Cardiac atrium fibroblast (primary cell): Measurements from ENCODE around the gene S1PR2. TPM values are rescaled to one million over a fixed set of nuclear protein-coding genes. Genes with fewer than 3 reads are reported as not detected.

Experiments used
- total RNA-seq: library from RNA; depleted of rRNA; stranded (reverse); fragments of >200 nt; gene quantifications from 2 replicates; pipeline ENCODE4 v1.2.3, GENCODE V29; 2015

The S1PR2 gene, protein sequence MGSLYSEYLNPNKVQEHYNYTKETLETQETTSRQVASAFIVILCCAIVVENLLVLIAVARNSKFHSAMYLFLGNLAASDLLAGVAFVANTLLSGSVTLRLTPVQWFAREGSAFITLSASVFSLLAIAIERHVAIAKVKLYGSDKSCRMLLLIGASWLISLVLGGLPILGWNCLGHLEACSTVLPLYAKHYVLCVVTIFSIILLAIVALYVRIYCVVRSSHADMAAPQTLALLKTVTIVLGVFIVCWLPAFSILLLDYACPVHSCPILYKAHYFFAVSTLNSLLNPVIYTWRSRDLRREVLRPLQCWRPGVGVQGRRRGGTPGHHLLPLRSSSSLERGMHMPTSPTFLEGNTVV
- total RNA-seq, result 15.6 and 16.6 TPM in 2 replicates

DNA sequence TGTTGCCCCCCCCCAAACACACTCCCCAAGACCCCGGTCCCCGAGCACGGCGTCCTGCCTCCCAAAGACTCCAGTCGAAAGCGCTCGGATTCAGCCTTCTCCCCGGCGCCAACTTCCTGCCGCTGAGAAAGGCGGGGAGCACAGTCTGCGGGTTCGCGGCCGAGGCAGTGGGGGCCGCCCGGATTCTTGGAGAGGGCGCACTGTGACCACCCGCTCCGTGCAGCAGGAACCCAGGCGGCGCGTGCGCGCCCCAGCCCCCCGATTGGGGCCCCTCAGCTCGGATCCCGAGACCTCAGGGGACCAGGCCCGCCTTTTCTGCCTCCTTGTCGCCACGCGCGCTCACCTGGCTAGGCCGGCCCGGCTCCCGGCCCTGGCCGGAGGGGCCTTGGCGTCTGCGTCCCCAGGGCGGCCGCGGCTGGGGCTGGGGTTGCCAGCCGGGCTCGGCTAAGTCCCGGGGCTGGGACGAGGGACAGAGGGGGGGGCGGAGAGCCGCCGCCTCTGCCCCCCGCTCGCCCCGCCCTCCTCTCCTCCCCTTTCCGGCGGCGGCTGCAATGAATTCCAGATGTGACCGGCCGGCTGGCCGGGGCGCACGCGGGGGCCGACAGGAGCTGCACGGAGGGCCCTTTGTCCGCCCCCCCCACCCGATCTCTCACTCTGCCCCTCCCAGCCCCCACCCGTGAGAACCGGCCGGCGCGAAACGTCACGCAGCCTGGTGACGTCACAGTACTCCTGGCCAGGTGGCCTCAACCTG, at the start of gene S1PR2:
Gene S1PR2 (minus strand): TSS at position 471 of the 751 bp plus-strand sequence. CDS start 6,426 bp downstream, outside the sequence.

DNA sequence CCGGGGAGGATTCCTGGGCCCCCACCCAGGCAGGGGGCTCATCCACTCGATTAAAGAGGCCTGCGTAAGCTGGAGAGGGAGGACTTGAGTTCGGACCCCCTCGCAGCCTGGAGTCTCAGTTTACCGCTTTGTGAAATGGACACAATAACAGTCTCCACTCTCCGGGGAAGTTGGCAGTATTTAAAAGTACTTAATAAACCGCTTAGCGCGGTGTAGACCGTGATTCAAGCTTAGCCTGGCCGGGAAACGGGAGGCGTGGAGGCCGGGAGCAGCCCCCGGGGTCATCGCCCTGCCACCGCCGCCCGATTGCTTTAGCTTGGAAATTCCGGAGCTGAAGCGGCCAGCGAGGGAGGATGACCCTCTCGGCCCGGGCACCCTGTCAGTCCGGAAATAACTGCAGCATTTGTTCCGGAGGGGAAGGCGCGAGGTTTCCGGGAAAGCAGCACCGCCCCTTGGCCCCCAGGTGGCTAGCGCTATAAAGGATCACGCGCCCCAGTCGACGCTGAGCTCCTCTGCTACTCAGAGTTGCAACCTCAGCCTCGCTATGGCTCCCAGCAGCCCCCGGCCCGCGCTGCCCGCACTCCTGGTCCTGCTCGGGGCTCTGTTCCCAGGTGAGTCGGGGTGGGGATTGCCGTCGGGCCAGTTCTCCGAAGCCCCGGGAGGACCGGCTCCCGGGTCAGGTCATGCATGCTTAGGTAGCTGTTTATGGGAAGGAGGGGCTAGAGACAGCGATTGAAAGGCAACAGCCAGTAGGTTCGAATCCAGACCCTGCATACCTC, 39.7 kb upstream of the S1PR2 start, which contains the start of gene ICAM1:
Gene ICAM1 (plus strand): TSS at position 505 of the 779 bp plus-strand sequence. CDS start 40 bp downstream, at position 545.

DNA sequence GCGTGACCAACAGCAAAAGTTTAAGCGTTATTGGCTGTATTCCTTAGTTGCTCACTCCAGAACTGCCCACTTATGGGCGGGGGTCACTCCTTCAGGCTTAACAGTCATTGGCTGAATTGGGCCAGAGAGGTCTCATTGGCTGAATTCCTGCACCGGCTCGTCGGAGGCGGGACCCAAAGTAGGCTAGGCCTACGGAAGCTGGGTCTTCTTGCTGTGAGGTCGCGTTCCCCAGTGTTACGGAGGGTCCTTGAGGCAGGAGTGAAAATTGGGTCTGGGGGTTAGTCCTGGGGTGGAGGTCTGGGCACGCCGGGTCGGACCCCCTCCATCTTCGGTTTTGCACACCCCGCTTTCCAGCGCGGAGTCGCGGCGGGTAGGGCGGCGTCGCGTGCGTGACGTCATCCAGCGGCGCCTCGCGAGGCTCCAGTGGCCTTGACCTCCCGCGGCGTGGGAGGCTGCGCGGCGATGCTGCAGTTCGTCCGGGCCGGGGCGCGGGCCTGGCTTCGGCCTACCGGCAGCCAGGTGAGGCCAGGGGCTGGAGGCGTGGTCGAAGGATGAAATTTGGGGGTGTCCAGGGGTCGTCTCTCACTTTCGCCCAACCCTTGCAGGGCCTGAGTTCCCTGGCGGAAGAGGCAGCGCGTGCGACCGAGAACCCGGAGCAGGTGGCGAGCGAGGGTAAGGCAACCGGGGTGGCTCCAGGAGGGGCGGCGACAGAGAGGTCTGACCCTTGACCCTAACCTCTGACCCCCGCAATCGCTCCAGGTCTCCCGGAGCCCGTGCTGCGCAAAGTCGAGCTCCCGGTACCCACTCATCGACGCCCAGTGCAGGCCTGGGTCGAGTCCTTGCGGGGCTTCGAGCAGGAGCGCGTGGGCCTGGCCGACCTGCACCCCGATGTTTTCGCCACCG, 20.9 kb upstream of the S1PR2 start, which contains the start of gene MRPL4:
Gene MRPL4 (plus strand): TSS at position 423 of the 903 bp plus-strand sequence. CDS start 40 bp downstream, at position 463.

DNA sequence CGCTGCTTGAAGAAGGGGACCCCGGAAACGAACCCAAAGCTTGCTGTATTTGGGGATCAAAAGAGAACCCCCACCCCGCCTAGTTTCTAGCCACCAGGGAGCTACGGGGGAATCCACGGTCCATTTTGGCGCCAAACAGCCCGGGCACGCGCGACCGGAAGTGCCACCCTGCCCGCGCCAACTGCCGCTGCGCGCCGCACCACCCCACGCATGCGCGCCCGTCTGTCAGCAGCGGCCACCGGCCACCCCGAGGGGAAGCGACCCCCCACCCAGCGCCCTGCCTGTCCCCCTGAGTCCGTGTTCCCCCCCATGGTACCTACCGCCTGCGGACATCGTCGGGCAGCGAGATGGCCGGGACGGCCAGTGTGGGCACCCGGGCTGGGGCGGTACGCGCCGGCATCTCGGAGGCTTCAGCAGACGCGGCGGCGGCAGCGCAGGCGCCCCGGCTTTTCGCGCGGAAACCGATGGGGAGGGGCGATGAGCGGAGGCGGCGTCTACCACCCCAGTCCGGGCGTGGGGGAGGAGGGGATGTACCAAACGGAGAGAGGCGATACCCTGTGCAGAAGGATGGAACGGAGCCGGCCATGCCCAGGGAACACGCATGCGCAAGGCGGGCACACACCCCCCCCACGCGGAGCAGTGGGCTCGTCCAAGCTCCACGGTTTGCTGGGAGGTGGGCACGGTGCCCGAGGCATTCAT, 36.5 kb downstream of the S1PR2 start, which contains the start of gene DNMT1:
Gene DNMT1 (minus strand): TSS at position 454 of the 699 bp plus-strand sequence. CDS start 54 bp downstream, at position 400.

Other genes starting within 250 kb of the S1PR2 start
- gene COL5A3, start 220.8 kb downstream of the S1PR2 start, total RNA-seq, result 70.0 and 81.8 TPM in 2 replicates
- not detected in 2 replicates for gene RDH8, start 217.8 kb downstream of the S1PR2 start, total RNA-seq
- 25.6 and 27.6 TPM in 2 replicates for gene SHFL, start 145.0 kb downstream of the S1PR2 start, total RNA-seq
- 0.32 and 0.54 TPM in 2 replicates for gene ANGPTL6, start 128.7 kb downstream of the S1PR2 start, total RNA-seq
- 37.5 and 44.7 TPM in 2 replicates for gene PPAN, start 125.0 kb downstream of the S1PR2 start, total RNA-seq
- gene P2RY11, start 119.6 kb downstream of the S1PR2 start, total RNA-seq, result 2.6 and 3.2 TPM in 2 replicates
- 244 and 249 TPM in 2 replicates for gene EIF3G, start 111.4 kb downstream of the S1PR2 start, total RNA-seq
- 38.2 and 46.0 TPM in 2 replicates for gene DNMT1, start 36.4 kb downstream of the S1PR2 start, total RNA-seq
- 73.3 and 77.8 TPM in 2 replicates for gene MRPL4, start 20.9 kb upstream of the S1PR2 start, total RNA-seq
- 28.7 and 97.0 TPM in 2 replicates for gene ICAM1, start 39.8 kb upstream of the S1PR2 start, total RNA-seq
- gene ICAM4, start 55.6 kb upstream of the S1PR2 start, total RNA-seq, result 0.49 and 0.90 TPM in 2 replicates
- gene ICAM5, start 58.6 kb upstream of the S1PR2 start, total RNA-seq, result 4.5 and 6.9 TPM in 2 replicates
- gene ZGLP1, start 78.5 kb upstream of the S1PR2 start, total RNA-seq, result 0.18 TPM in 1 of 2 replicates, not detected in the other
- gene FDX2, start 84.7 kb upstream of the S1PR2 start, total RNA-seq, result 8.9 and 22.2 TPM in 2 replicates
- 18.1 and 22.6 TPM in 2 replicates for gene RAVER1, start 102.2 kb upstream of the S1PR2 start, total RNA-seq
- gene ICAM3, start 108.3 kb upstream of the S1PR2 start, total RNA-seq, result 10.5 and 11.4 TPM in 2 replicates
- 55.7 and 61.9 TPM in 2 replicates for gene TYK2, start 149.2 kb upstream of the S1PR2 start, total RNA-seq
- 216 and 257 TPM in 2 replicates for gene CDC37, start 172.2 kb upstream of the S1PR2 start, total RNA-seq
- 5.4 and 9.4 TPM in 2 replicates for gene PDE4A, start 189.2 kb upstream of the S1PR2 start, total RNA-seq